Activated CD4-positive, alpha-beta T cell treated with anti-CD3 and anti-CD28 coated beads for 48 hours (primary cell): ENCODE measurements around the gene ARHGAP20.
"Not testable (repeated sequence)": the region's sequence is repeated elsewhere in the genome, so short reads cannot be mapped to it uniquely, and the experiment has no call there.

Source experiments
- DNase-seq: peaks from one replicate; pipeline ENCODE4 v3.0.0-alpha.2; 2020

ARHGAP20 gene

GRCh38 chr11:110713449-110713776 lies 1.2 kb upstream of the ARHGAP20 start:
- DNase-seq = no peak

- peak; percentile 12 for DNase-seq
Measured at GRCh38 chr11:110712659-110713448, 617 bp upstream of the ARHGAP20 start.

GRCh38 chr11:110711448-110711775 lies 825 bp downstream of the ARHGAP20 start:
- DNase-seq = no peak

- DNase-seq = peak; percentile 3
Measured at GRCh38 chr11:110710628-110711381, 1.4 kb downstream of the ARHGAP20 start.

- no peak for DNase-seq
Measured at GRCh38 chr11:110704210-110704864, 7.9 kb downstream of the ARHGAP20 start.

DNA sequence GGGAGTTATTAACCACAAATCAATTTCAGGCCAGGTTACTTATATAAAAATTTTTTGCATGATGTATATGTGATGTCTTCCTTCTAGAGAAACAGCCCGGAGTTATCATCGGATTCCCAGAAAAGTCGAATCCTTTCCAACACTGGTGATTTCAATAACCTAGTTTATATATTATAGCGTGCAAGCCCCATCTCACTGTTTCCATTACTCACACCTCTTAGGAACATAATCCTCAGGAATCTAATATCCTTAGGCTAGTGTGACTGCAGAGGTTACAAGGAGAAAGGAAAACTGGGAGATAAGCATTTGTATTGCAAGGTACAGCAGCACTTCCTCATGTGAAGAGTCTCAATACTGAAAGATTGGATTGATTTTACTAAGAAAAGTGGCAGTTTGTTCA lies 20.3 kb downstream of the ARHGAP20 start:
- DNase-seq = no peak

- no peak for DNase-seq
Measured at GRCh38 chr11:110689306-110689705, 22.9 kb downstream of the ARHGAP20 start.

DNA sequence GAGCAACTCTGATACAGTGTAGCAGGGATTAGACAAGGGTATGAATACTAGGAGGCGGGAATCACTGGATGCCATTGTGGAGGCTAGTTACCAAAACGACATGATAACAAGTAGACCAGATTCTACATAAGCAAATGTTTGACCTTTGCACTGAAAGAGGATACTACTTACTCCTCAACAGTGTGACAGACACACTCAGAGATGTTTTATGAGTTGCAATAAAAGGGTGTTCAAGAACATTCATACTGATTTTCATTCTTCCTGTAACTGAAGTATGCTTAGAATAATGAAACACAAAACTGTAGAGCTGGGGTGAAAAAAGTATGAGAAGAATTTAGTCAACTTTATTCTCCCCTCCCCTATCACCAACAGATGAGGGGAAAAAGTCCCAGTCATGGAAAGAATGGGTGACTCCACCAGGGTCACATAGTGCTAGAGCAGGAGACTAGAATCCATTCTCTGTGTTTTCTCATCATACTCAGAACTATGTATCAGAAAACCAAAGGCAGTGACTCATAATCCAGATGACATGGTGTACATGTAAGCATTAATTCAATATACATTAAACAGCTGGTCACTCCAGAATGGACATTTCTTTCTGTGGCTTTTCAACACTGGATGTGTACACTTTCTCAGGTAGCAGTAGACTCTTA lies 32.8 kb downstream of the ARHGAP20 start:
- DNase-seq = no peak

DNA sequence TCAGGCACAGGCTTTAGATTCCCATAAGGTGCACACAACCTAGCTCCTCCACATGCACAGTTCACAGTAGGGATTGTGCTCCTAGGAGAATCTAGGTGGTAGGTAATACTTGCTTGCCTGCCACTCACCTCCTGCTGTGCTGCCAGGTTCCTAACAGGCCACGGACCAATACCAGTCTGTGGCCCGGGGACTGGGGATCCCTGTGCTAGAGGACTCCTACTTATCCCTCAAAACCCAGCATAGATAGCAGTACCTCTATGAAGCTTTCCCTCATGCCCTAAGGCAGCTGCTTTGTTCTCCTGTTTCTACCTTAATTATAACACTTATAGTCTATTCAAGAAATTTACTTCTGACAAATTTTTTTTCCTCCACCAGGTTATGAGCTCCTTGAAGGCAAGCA lies 36.7 kb downstream of the ARHGAP20 start:
- DNase-seq = no peak

GRCh38 chr11:110665689-110666465 lies 46.4 kb downstream of the ARHGAP20 start:
- DNase-seq = no peak

DNA sequence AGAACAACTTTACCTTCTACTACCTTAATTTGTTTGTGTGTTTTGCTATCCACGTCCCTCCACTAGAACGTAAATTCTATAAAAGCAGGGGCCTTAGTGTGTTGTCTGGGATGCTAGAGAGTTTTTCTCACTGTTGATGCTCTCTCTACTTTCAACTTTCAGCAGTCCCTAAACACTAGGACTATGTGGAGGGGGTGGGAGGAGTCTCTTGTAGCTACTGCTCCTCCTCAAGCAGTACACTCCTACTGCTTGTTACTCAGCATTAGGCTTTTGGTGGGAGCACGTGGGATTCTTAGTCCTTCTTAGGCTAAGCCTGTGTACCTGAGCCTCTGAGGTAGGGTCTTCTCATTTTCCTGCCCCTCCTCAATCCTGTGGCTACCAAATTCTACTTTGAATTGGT lies 56.3 kb downstream of the ARHGAP20 start:
- DNase-seq = no peak

DNA sequence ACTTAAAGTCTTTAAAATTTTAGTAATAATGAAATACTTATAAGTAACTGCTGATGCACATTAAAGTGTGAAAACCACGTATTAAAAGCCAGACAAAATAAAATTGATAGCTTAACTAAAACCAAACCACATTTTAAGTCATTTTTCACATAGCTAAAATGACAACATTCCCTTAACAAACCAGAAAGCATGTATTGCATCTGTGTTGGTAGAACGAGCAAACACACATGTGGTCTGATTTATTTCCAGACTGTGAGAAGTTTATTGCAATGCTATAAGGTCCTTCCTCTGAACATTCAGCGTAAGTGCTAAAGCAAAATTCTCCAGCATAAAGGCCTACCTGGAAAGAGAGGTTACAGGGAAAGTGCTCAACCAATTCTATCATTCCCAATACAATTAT lies 57.8 kb downstream of the ARHGAP20 start:
- no peak for DNase-seq

- peak; percentile 3 for DNase-seq
Measured at GRCh38 chr11:110645253-110645652, 67.0 kb downstream of the ARHGAP20 start.

DNA sequence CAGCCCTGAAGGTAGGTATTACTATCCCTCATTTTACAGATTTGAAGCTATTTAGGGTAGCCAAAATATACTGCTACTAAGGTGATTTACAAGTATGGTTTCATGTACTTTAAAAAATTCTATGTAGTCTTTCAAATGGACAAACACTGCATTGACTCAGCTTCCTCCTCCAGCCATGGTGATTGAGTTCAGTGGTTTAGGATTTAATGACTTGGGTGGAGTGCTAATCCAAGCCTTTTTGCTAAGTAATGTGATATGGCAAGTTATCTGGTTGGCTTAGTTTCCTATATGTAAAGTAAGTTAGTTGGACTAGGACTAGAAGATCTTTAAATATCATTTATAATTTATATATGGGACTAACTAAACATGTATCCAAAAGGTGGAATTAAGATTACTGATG lies 77.9 kb downstream of the ARHGAP20 start:
- no peak for DNase-seq

DNA sequence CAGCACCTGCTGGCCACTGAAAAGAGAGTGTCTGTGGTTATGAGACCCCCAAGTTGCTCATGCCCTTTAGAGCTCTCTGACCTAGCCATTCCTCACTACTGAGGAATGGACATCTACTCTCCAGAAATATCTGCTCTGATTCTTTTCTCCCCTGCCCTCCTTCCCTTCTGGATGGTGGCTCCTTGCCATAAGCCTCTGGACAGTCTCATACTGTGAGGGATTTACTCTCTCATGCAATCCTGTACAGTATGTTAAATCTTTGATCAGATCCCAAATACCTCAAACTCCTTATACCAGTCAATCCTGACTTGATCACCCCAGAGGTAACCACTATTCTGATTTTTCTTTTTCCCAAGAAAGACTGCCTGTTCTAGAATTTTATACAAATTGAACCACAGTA lies 80.7 kb downstream of the ARHGAP20 start:
- no peak for DNase-seq

GRCh38 chr11:110629594-110629993 lies 82.6 kb downstream of the ARHGAP20 start:
- no peak for DNase-seq

DNA sequence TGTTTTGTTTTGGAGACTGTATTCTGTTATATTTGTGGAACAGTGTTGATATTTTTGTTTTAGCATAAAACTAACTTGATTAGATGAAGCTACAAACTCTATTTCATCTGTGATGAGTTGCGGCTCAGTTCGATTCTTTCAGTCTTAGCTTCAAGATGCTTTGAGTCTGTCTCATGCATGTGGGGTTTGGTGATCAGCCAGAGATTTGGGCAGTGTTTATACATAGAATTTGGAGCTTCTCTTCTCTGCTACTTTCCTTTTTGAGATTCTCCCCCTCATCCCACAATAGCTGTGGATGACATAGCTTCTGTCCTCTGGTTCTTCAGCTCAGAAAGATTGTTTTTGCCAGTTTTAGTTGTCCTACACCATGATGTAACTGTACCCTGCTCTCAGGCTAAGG lies 90.4 kb downstream of the ARHGAP20 start:
- DNase-seq = no peak

GRCh38 chr11:110619366-110619765 lies 92.9 kb downstream of the ARHGAP20 start:
- not testable (repeated sequence) for DNase-seq

DNA sequence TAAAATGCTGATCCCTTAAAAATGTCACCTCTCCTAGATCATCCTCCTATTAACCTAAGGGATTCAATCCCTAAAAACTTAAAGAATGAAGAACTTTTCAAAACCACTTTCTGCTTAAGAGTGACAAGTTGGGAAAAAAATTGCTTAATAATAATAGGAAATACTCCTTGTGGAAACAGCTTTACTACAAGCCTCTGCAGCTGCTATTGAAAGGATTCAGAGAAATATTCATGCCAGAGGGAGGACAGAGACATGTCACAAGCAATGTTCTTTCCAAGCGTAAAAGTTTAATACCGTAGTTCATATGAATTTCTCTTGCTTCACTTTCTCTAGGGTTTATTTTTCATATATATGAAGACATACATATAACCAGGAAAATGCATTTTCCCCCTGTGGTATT lies 98.2 kb downstream of the ARHGAP20 start:
- DNase-seq = no peak

DNA sequence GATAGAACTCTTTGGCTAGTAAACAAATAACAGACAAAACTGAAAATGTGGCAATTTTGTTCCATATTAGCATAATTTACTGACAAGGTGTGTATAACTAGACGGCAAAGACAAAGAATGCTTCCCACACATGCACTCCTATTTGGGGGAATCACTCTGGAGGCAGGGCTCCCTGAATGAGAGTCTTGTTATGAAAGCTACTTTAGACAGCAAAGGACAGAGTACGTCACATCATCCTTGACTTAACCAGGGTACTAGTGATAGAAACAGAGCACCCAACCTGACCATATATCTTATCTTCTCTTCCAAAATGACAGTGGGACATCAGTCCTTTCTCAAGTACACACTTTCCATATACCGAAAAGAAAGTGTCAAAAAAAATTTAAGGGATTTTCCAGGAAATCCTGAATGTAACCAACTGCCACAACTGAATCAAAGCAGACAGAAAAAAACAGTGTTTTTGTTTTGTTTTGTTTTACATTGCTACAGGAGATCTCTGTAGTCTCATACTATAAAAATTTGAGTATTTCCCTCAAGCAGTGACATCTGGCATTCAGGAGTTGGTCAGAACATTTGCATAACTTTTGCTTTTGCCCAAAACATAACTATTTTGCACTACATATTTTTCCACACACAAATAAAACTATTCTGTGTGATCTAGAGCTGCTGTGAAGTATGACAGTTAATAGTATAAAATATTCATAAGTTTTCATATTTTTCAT lies 98.9 kb downstream of the ARHGAP20 start:
- DNase-seq = no peak

DNA sequence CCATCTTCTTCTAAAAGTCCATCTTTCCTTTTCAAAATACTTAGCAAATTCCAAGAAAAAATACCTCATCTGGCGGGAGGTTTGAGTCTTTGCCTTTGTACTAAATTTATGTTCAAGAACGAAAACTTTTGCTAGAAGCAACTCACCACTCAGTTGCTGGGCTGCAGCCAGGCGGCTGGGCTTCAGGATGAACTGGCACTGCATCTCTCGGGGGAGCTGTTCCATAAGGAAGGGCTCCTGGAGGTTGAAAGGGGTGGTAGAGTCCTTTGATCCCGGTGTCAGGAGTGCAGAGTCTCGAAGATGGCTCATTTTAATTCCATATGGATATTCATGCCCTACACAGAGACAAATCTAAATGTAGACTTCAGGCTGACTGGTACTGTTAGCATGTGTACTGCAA lies 105.8 kb downstream of the ARHGAP20 start:
- no peak for DNase-seq

- no peak for DNase-seq
Measured at GRCh38 chr11:110601936-110602335, 110.3 kb downstream of the ARHGAP20 start.
